Mucosa of gallbladder (tissue), 1 donor: ENCODE data around the gene USP48. TPM values are rescaled to one million over a fixed set of nuclear protein-coding genes. Genes with fewer than 3 reads are reported as not detected.
"Not testable (repeated sequence)": the region's sequence is repeated elsewhere in the genome, so short reads cannot be mapped to it uniquely, and the experiment has no call there.

ENCODE experiments used
- DNase-seq: peaks from one replicate; pipeline ENCODE4 v3.0.0-alpha.2; 2020; ENCODE audit warnings: low spot score
- total RNA-seq: library from RNA; stranded (reverse); gene quantifications from one replicate; pipeline ENCODE4 v1.2.1, GENCODE V29; 2021
- donor health status: DM: no; HTN: no; CAD: no.

Gene USP48
- total RNA-seq = 62.9 TPM

GRCh38 chr1:21782868-21783678 lies at the start of gene USP48:
Gene USP48, minus strand, starts transcription at chr1:21783149. Its CDS starts 192 bp downstream, at chr1:21782957.
- DNase-seq = peak; percentile 96

GRCh38 chr1:21831454-21831970 lies 48.6 kb upstream of the USP48 start:
- no peak for DNase-seq

- no peak for DNase-seq
Measured at GRCh38 chr1:21830792-21831453, 48.0 kb upstream of the USP48 start.

GRCh38 chr1:21829294-21829693 lies 46.3 kb upstream of the USP48 start:
- no peak for DNase-seq

- DNase-seq = no peak
Measured at GRCh38 chr1:21828506-21829210, 45.7 kb upstream of the USP48 start.

GRCh38 chr1:21828075-21828474 lies 45.1 kb upstream of the USP48 start:
- DNase-seq = no peak

- DNase-seq = no peak
Measured at GRCh38 chr1:21827141-21827679, 44.3 kb upstream of the USP48 start.

- DNase-seq = not testable (repeated sequence)
Measured at GRCh38 chr1:21826694-21827093, 43.7 kb upstream of the USP48 start.

- no peak for DNase-seq
Measured at GRCh38 chr1:21825393-21825792, 42.4 kb upstream of the USP48 start.

GRCh38 chr1:21824926-21825325 lies 42.0 kb upstream of the USP48 start:
- no peak for DNase-seq

- no peak for DNase-seq
Measured at GRCh38 chr1:21823980-21824702, 41.2 kb upstream of the USP48 start.

- no peak for DNase-seq
Measured at GRCh38 chr1:21823206-21823979, 40.4 kb upstream of the USP48 start.

- DNase-seq = no peak
Measured at GRCh38 chr1:21822349-21822748, 39.4 kb upstream of the USP48 start.

- no peak for DNase-seq
Measured at GRCh38 chr1:21821385-21822019, 38.6 kb upstream of the USP48 start.

- DNase-seq = no peak
Measured at GRCh38 chr1:21820597-21821232, 37.8 kb upstream of the USP48 start.

GRCh38 chr1:21818656-21819055 lies 35.7 kb upstream of the USP48 start:
- DNase-seq = no peak

- no peak for DNase-seq
Measured at GRCh38 chr1:21816602-21817302, 33.8 kb upstream of the USP48 start.

- no peak for DNase-seq
Measured at GRCh38 chr1:21815724-21816321, 32.9 kb upstream of the USP48 start.
